Activated naive CD4-positive, alpha-beta T cell (primary cell): ENCODE measurements around the gene NPPB.
A peak's percentile ranks its signal among the peaks of the same experiment; 100 is the strongest.

Experiments
- DNase-seq, 4 experiments: peaks; one replicate each; lab custom pipeline; 2025; lab: John Stamatoyannopoulos, UW

Gene NPPB

GRCh38 chr1:11880911-11881748, 22.4 kb upstream of the NPPB start:
- no peak for DNase-seq

GRCh38 chr1:11880181-11880575, 21.4 kb upstream of the NPPB start:
- no peak for DNase-seq

GRCh38 chr1:11879311-11880180, 20.8 kb upstream of the NPPB start:
- no peak for DNase-seq

GRCh38 chr1:11878891-11879190, 20.1 kb upstream of the NPPB start:
- DNase-seq, result no peak

GRCh38 chr1:11878081-11878890, 19.5 kb upstream of the NPPB start:
- no peak for DNase-seq

GRCh38 chr1:11877074-11877473, 18.3 kb upstream of the NPPB start:
- DNase-seq, result no peak

- no peak for DNase-seq
These were observed 16.3 kb upstream of the NPPB start for GRCh38 chr1:11875094-11875493.

GRCh38 chr1:11874624-11875023, 15.9 kb upstream of the NPPB start:
- no peak for DNase-seq

- DNase-seq, result no peak
These were observed 15.5 kb upstream of the NPPB start for GRCh38 chr1:11874258-11874562.

GRCh38 chr1:11873395-11874257, 14.9 kb upstream of the NPPB start:
- DNase-seq, result no peak

GRCh38 chr1:11872545-11872944, 13.8 kb upstream of the NPPB start:
- DNase-seq, result no peak

- DNase-seq, result no peak
These were observed 11.0 kb upstream of the NPPB start for GRCh38 chr1:11869650-11870207.

GRCh38 chr1:11869104-11869503, 10.4 kb upstream of the NPPB start:
- no peak for DNase-seq

GRCh38 chr1:11868331-11868980, 9.7 kb upstream of the NPPB start:
- DNase-seq, result no peak

- no peak for DNase-seq
These were observed 4.1 kb upstream of the NPPB start for GRCh38 chr1:11862890-11863289.

- no peak for DNase-seq
These were observed 1.8 kb upstream of the NPPB start for GRCh38 chr1:11860587-11860986.

GRCh38 chr1:11860083-11860482, 1.3 kb upstream of the NPPB start:
- DNase-seq, result no peak

GRCh38 chr1:11858968-11859871, 475 bp upstream of the NPPB start:
- peak; percentile 13 to 64 (median 43) for DNase-seq

GRCh38 chr1:11858158-11858557, 587 bp downstream of the NPPB start:
- no peak for DNase-seq
